ENCODE data around the gene DNMT1. TPM values are rescaled to one million over a fixed set of nuclear protein-coding genes. Genes with fewer than 3 reads are reported as not detected.

Gene DNMT1
- polyA plus RNA-seq, 3 donors, result 17.6 to 72.5 (median 19.0) TPM

DNA sequence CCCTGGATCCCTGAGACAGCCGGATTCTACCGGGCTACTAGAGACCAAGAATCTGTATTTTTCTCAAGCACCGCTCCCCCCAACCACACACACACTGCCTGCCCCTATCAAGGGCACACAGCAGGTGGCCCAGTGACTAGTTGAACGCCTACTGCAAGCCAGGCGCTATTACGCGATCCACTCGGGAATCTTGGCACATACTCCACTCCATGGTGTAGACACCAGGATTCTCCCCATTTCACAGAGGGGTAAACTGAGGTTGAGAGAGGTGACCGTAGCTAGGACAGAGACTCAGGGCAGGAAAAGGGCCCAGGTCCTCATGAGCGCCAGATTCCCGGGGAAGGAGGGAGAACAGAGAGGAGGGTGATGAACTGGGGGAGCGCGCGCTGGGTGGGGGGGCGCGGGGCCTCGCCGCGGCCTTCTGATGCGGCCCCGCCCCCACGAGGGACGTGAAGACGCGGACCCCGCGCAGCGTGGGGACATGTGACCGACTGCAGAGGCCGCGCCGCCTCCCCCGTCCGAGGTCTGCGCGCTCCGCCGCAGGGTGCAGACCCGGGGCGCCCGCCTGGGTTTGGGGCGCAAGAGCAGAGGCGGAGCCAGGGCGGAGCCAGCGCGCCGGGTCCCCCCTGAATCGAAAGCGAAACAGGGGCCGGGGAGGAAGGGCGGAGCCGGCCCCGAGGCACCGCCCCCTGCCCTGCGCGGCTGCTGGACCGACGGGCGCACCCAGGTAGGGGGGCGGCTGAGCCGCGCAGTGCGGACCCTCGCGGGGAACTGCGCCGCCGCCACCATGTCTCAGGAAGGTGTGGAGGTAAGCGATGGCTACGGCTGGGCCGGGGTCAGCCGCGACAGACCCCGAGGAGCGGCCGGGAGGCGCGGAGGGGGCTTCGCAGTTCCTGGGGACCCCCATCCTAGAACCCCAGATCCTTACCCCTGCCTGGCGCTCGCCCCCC is 108.8 kb downstream of the DNMT1 start, which contains the start of gene SHFL:
TSS of gene SHFL (plus strand) at position 677 of the 950 bp plus-strand sequence. CDS start at position 788, 111 bp downstream.
- intact Hi-C loops (cut with micrococcal nuclease), result no loop called here
- Histone ChIP-seq H3K27ac (ENCODE audit: low read depth in 1 of 2, low read length in 2 of 2) (peak within 1 kb of the TSS in 1 of 2 donors; percentile 78), H3K79me2 (ENCODE audit: insufficient read depth, low read length) (no peaks in the 10 kb centered on the region), H4K20me1 (ENCODE audit: insufficient read depth, low read length) (peaks cover 12% of the 10 kb centered on the region), H3K9me3 (replicated peaks in 1 of 2; ENCODE audit: control insufficient read depth in 1 of 2, insufficient read depth in 1 of 2, low read length in 2 of 2) (no peaks in the 10 kb centered on the region), H3K4me3 (replicated peaks in 1 of 3; ENCODE audit: low read depth in 2 of 3, low read length in 3 of 3) (peak within 1 kb of the TSS; percentile 89 to 95 (median 89)), H3K27me3 (ENCODE audit: control insufficient read depth in 2 of 2, insufficient read depth in 2 of 2, low read length in 2 of 2) (no peaks in the 10 kb centered on the region), H3K9ac (ENCODE audit: insufficient read depth, low read length, poor library complexity, severe bottlenecking) (peak within 1 kb of the TSS; percentile 80), H3K4me1 (ENCODE audit: control insufficient read depth in 1 of 2, insufficient read depth in 2 of 2, low read length in 2 of 2) (peaks cover 9 to 20% of the 10 kb centered on the region in 2 donors), H2AFZ (ENCODE audit: insufficient read depth, low read depth, low read length, poor library complexity, severe bottlenecking) (peak within 1 kb of the TSS; percentile 90), H3K4me2 (replicated peaks; ENCODE audit: extremely low read depth, low read length, poor library complexity, severe bottlenecking) (peak within 1 kb of the TSS; percentile 87), H3K36me3 (replicated peaks in 1 of 2; ENCODE audit: control insufficient read depth in 1 of 2, insufficient read depth in 2 of 2, low read length in 2 of 2) (peaks cover 14 to 20% of the 10 kb centered on the region in 2 donors)
- WGBS (ENCODE audit: insufficient coverage), result 3% methylated on average over 63 of the region's 81 CpGs
- Mint-ChIP-seq H3K27ac (peak within 1 kb of the TSS in 6 of 7 donors; percentile 54 to 85 (median 74)), H3K4me3 (peak within 1 kb of the TSS; percentile 85 to 86), H3K27me3 (ENCODE audit: low read depth in 3 of 3) (peaks cover 7 to 13% (median 7%) of the 10 kb centered on the region in 3 donors), H3K36me3 (peaks cover 16 to 17% of the 10 kb centered on the region in 2 donors), H3K9me3 (peaks cover 0 to 1% (median 0%) of the 10 kb centered on the region in 7 donors), H3K4me1 (peaks cover 9% of the 10 kb centered on the region)
- no peak for TF ChIP-seq CTCF (IDR thresholded peaks at IDR 0.05)
- DNase-seq, result peak; percentile 66 to 75 (median 70)

- H3K27ac ChIP-seq (ENCODE audit: low read depth in 1 of 2, low read length in 2 of 2), result no peak overlapping the region
- H3K27me3 Mint-ChIP-seq (ENCODE audit: low read depth in 3 of 3), result peaks cover 7 to 16% (median 7%) of the 10 kb centered on the region in 3 donors
These were observed 110.0 kb downstream of the DNMT1 start for GRCh38 chr19:10084803-10085202.

More at GRCh38 chr19:10084803-10085202, 110.0 kb downstream of the DNMT1 start:
- Histone ChIP-seq H4K20me1 (ENCODE audit: insufficient read depth, low read length) (peaks cover 12% of the 10 kb centered on the region), H3K4me2 (replicated peaks; ENCODE audit: extremely low read depth, low read length, poor library complexity, severe bottlenecking) (no peak overlapping the region), H3K27me3 (ENCODE audit: control insufficient read depth in 2 of 2, insufficient read depth in 2 of 2, low read length in 2 of 2) (no peaks in the 10 kb centered on the region), H3K4me3 (replicated peaks in 1 of 3; ENCODE audit: low read depth in 2 of 3, low read length in 3 of 3) (no peak overlapping the region), H3K36me3 (replicated peaks in 1 of 2; ENCODE audit: control insufficient read depth in 1 of 2, insufficient read depth in 2 of 2, low read length in 2 of 2) (peaks cover 9% of the 10 kb centered on the region in 2 donors), H3K9me3 (replicated peaks in 1 of 2; ENCODE audit: control insufficient read depth in 1 of 2, insufficient read depth in 1 of 2, low read length in 2 of 2) (no peaks in the 10 kb centered on the region), H3K9ac (ENCODE audit: insufficient read depth, low read length, poor library complexity, severe bottlenecking) (no peak overlapping the region), H3K79me2 (ENCODE audit: insufficient read depth, low read length) (no peaks in the 10 kb centered on the region), H2AFZ (ENCODE audit: insufficient read depth, low read depth, low read length, poor library complexity, severe bottlenecking) (no peak overlapping the region), H3K4me1 (ENCODE audit: control insufficient read depth in 1 of 2, insufficient read depth in 2 of 2, low read length in 2 of 2) (peaks cover 9 to 20% of the 10 kb centered on the region in 2 donors)
- peaks cover 9% of the 10 kb centered on the region for H3K4me1 Mint-ChIP-seq
- no peak for TF ChIP-seq CTCF (IDR thresholded peaks at IDR 0.05)
- WGBS (ENCODE audit: insufficient coverage), result 100% methylated on average over 2 of the region's 3 CpGs
- DNase-seq, result no peak
- H3K9me3 Mint-ChIP-seq, result peaks cover 0 to 1% (median 0%) of the 10 kb centered on the region in 7 donors
- peak overlapping the region in 1 of 2 donors; percentile 86 for H3K4me3 Mint-ChIP-seq
- intact Hi-C loops (cut with micrococcal nuclease), result no loop called here
- no peak overlapping the region for H3K27ac Mint-ChIP-seq
- peaks cover 9% of the 10 kb centered on the region in 2 donors for H3K36me3 Mint-ChIP-seq

Measured in CD14-positive monocyte (primary cell).